Spleen (tissue), 7 donors: ENCODE results near the gene MYH15.

Experiments used
- POLR2A ChIP-seq, 3 donors: fragments of 450-650 bp; IDR thresholded peaks; one replicate each; pipeline ENCODE4 v1.5.1; 2017; ENCODE audit warnings: antibody characterized with exemption in 3 of 3, mild to moderate bottlenecking in 1 of 3
- POLR2AphosphoS5 ChIP-seq, 3 donors: sonication (generic); formaldehyde crosslinking; IDR thresholded peaks; one replicate each; pipeline ENCODE4 v1.5.1; 2017; ENCODE audit warnings: antibody characterized with exemption in 3 of 3
- TF ChIP-seq, protein P1 (sequence below), 11 experiments: fragments of 200-600 bp in 7 of 11; fragments of 450-650 bp in 4 of 11; sonication (generic) in 4 of 11; IDR thresholded peaks in 8 of 11; conservative IDR thresholded peaks in 3 of 11; 1 replicate in 7 of 11; 2 replicates in 4 of 11; pipeline versions ENCODE4 v1.4.0 to v1.8.0; 2016 to 2021; ENCODE audit warnings: antibody characterized with exemption in 11 of 11, inconsistent platforms in 4 of 11, mild to moderate bottlenecking in 1 of 11
- donor health status: DM: no; HTN: no; CAD: no; lungs with moderate emphysema.
- donor health status: DM: no; HTN: no; CAD: no.
- donor health status: DM: no; HTN: no; CAD: no.

DNA sequence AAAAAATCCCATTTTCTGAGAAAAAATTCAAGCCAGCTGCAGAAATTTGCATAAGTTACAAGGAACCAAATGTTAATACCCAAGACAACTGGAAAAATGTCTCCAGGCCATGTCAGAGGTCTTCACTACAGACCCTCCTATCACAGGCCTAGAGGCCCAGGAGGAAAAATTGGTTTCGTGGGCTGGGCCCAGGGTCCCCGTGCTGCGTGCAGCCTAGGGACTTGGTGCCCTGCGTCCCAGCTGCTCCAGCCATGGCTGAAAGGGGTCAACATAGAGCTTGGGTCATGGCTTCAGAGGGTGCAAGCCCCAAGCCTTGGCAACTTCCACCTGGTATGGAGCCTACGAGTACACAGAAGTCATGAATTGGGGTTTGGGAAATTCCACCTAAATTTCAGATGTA is 78.0 kb downstream of the MYH15 start:
- TF ChIP-seq, protein P1, sequence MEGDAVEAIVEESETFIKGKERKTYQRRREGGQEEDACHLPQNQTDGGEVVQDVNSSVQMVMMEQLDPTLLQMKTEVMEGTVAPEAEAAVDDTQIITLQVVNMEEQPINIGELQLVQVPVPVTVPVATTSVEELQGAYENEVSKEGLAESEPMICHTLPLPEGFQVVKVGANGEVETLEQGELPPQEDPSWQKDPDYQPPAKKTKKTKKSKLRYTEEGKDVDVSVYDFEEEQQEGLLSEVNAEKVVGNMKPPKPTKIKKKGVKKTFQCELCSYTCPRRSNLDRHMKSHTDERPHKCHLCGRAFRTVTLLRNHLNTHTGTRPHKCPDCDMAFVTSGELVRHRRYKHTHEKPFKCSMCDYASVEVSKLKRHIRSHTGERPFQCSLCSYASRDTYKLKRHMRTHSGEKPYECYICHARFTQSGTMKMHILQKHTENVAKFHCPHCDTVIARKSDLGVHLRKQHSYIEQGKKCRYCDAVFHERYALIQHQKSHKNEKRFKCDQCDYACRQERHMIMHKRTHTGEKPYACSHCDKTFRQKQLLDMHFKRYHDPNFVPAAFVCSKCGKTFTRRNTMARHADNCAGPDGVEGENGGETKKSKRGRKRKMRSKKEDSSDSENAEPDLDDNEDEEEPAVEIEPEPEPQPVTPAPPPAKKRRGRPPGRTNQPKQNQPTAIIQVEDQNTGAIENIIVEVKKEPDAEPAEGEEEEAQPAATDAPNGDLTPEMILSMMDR (IDR thresholded peaks at IDR 0.05 in 8 of 11, conservative IDR thresholded peaks at IDR 0.05 in 3 of 11) = no peak
- no peak for TF ChIP-seq POLR2A (IDR thresholded peaks at IDR 0.05)
- TF ChIP-seq POLR2AphosphoS5 (IDR thresholded peaks at IDR 0.05) = no peak
